Amniotic stem cell (primary cell): ENCODE results near the gene MOB3B.

ENCODE experiments used
- DNase-seq: peaks from one replicate; lab custom pipeline; 2025; lab: John Stamatoyannopoulos, UW

MOB3B gene

GRCh38 chr9:27280249-27280648 is 249.4 kb downstream of the MOB3B start:
- DNase-seq, result no peak

- DNase-seq, result no peak
These were observed 250.0 kb downstream of the MOB3B start for GRCh38 chr9:27279611-27280010.

DNA sequence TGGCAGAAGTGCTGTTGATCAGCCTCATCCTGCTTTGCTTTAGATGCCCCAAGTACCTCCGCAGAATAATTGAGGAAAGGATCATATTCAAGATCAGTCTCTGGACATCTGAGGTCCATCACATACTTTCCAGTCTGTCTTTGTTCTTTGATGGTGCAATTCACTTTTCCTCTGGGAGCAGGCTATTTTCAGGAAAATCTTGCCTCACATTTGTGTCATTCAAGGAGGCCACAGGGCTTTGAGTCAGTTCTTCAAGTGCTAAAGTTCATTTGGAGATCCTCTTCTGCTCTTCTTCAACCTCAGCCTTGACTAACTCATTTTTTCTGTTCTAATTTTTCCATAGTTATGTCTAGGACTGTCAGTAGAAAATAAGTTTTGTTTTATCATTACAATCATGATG is 251.2 kb downstream of the MOB3B start:
- no peak for DNase-seq

DNA sequence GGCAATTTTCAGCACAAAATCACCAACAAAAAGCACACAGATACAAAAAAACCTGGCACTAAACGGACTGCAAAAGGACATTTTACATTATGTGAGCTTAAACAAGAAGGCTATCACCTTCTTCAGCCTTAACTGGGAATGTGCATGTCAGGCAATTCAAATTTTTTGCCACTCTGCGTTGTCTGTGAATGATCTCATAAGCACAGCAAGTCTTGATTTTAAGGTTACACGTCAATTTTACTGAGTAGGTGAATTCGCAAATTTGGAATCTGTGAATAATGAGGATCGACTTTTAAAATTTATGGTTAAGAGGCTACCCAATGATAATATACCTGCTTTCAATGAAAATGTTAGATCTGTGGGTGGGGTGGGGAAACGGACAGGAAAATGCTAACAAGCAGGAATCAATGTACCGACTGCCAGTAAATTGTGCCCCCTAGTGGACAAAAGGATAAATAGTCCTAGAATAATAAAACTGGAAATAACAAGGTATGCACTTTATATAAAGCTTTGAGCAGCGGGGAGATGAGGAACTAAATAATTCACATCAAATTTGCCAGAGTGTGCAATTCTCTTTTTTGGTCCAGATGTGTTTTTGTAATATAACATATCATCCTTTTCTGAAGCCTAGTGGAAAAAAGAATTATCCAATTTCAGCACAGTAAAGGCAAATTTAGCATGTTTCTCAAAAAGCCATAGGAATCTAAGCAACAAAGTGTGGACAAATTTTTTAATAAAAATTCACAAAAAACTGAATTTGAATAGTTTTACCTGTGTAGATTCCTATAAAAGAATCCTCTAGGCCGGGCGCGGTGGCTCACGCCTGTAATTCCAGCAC is 253.2 kb downstream of the MOB3B start:
- peak; percentile 26 for DNase-seq
